ENCODE results near the gene C16orf89. TPM values are rescaled to one million over a fixed set of nuclear protein-coding genes. Genes with fewer than 3 reads are reported as not detected.
"Not testable (repeated sequence)": the region's sequence is repeated elsewhere in the genome, so short reads cannot be mapped to it uniquely, and the experiment has no call there.

C16orf89 gene, protein sequence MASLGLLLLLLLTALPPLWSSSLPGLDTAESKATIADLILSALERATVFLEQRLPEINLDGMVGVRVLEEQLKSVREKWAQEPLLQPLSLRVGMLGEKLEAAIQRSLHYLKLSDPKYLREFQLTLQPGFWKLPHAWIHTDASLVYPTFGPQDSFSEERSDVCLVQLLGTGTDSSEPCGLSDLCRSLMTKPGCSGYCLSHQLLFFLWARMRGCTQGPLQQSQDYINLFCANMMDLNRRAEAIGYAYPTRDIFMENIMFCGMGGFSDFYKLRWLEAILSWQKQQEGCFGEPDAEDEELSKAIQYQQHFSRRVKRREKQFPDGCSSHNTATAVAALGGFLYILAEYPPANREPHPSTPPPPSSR
- 10 to 100 TPM in 1 of 4 donors, 1 to 10 TPM in 2, not detected in 1; 2.9 to 14.9 (median 3.3) TPM for total RNA-seq

DNA sequence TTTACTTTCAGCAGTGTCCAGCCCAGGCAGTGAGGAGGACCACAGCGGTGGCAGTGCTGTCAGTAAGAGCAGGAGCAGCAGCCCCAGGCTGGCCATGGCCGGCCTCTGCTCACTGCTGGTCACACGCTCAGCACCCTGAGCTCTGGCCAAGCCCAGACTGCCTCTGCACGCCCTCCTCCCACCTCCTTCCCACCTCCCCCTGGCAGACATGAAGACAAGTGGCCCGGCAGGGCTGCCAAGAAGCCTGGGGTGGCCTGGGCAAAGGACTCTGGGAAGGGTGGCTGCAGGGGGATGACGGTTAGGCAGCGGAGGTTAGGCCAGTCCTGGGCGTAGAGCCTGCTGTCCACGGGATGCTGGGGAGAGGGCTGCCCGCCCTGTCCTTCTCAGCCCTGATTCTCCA is at the start of gene C16orf89:
TSS of gene C16orf89 (minus strand) at position 144 of the 400 bp plus-strand sequence. CDS start at position 96, 48 bp downstream.
- TF ChIP-seq CTCF (IDR thresholded peaks at IDR 0.05; ENCODE audit: low read depth), result no peak

GRCh38 chr16:5108505-5109158 is 42.9 kb upstream of the C16orf89 start:
- no peak for TF ChIP-seq CTCF (IDR thresholded peaks at IDR 0.05; ENCODE audit: low read depth)

DNA sequence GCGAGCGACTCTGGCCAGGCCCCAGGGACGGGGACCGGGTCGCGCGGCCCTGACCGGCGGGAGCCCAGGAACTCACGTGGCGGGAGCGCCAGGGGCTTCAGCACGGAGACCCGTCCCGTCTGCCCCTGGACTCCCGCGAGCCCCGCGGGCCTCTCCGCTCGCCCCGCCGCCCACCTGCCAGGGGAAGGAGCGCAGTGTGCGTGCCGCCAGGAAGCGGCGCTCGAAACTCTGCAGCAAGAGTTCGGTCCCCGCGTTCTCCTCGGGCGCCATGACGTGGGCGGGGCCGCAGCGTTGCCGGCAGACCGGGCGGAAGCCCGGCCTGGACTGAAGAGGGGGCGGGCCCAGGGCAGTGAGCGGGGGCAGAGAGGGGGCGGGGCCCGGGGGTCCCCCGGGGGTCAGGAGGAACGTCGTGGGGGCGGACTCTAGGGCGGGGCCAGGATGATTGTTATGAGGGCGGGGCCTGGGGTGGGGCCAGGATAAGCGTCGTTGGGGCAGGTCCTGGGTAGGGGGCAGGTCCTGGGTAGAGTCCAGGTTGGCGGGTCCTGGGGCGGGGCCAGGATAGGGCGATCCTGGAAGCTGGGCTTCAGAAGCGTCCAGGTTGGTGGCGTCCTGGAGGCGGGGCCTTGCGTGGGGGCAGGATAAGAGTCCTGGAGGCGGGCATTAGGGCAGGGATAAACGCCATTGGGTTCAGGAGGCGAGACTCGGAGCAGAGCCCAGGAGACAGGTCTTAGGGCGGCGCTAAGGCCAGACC is 31.9 kb upstream of the C16orf89 start, which contains the start of gene EEF2KMT:
TSS of gene EEF2KMT (minus strand) at position 326 of the 751 bp plus-strand sequence. CDS start at position 270, 56 bp downstream.
- TF ChIP-seq CTCF (IDR thresholded peaks at IDR 0.05; ENCODE audit: low read depth), result not testable (repeated sequence)

DNA sequence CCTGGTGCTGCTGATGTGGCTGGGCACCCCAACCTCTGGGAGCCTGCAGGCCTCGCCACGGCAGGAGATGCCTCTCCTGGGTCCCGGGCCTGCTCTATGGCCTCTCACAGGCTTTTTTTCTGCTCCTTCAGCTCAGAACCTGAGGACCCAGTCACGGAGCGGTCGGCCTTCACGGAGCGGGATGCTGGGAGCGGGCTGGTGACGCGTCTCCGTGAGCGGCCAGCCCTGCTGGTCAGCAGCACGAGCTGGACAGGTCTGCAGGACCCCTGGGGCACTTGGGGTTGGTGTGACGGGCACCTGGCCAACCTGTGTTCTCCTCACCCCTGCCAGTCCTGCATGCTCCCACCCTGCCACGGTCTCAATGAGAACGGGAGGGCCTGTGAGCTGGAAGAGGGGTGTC is 12.9 kb upstream of the C16orf89 start:
- no peak for TF ChIP-seq CTCF (IDR thresholded peaks at IDR 0.05; ENCODE audit: low read depth)

GRCh38 chr16:5077304-5077703 is 11.5 kb upstream of the C16orf89 start:
- no peak for TF ChIP-seq CTCF (IDR thresholded peaks at IDR 0.05; ENCODE audit: low read depth)

- no peak for TF ChIP-seq CTCF (IDR thresholded peaks at IDR 0.05; ENCODE audit: low read depth)
Measured at GRCh38 chr16:5075637-5076036, 9.9 kb upstream of the C16orf89 start.

GRCh38 chr16:5073279-5073629 is 7.5 kb upstream of the C16orf89 start:
- TF ChIP-seq CTCF (IDR thresholded peaks at IDR 0.05; ENCODE audit: low read depth), result no peak

Measured in subcutaneous adipose tissue (tissue), 4 donors.